Measurements from ENCODE around the gene SECISBP2L.

SECISBP2L gene

GRCh38 chr15:48967336-48967735 is 78.9 kb downstream of the SECISBP2L start:
- no peak for DNase-seq (ENCODE audit: low read depth in 2 of 2, low spot score in 1 of 2)

GRCh38 chr15:48966595-48967301 is 79.5 kb downstream of the SECISBP2L start:
- peak in 1 of 2 donors; percentile 18 for DNase-seq (ENCODE audit: low read depth in 2 of 2, low spot score in 1 of 2)

GRCh38 chr15:48965972-48966371 is 80.3 kb downstream of the SECISBP2L start:
- DNase-seq (ENCODE audit: low read depth in 2 of 2, low spot score in 1 of 2): no peak

- DNase-seq (ENCODE audit: low read depth in 2 of 2, low spot score in 1 of 2): no peak
Measured at GRCh38 chr15:48964898-48965297, 81.3 kb downstream of the SECISBP2L start.

GRCh38 chr15:48963524-48964113 is 82.6 kb downstream of the SECISBP2L start, which contains the start of gene SHC4:
Gene SHC4 (minus strand): TSS chr15:48963919. CDS start chr15:48963015, 904 bp downstream.
- no peak for DNase-seq (ENCODE audit: low read depth in 2 of 2, low spot score in 1 of 2)

GRCh38 chr15:48962662-48963523 is 83.4 kb downstream of the SECISBP2L start:
- DNase-seq (ENCODE audit: low read depth in 2 of 2, low spot score in 1 of 2): no peak

- no peak for DNase-seq (ENCODE audit: low read depth in 2 of 2, low spot score in 1 of 2)
Measured at GRCh38 chr15:48955967-48956366, 90.3 kb downstream of the SECISBP2L start.

GRCh38 chr15:48955370-48955769 is 90.9 kb downstream of the SECISBP2L start:
- no peak for DNase-seq (ENCODE audit: low read depth in 2 of 2, low spot score in 1 of 2)

GRCh38 chr15:48954538-48954937 is 91.7 kb downstream of the SECISBP2L start:
- no peak for DNase-seq (ENCODE audit: low read depth in 2 of 2, low spot score in 1 of 2)

- DNase-seq (ENCODE audit: low read depth in 2 of 2, low spot score in 1 of 2): no peak
Measured at GRCh38 chr15:48946840-48947187, 99.4 kb downstream of the SECISBP2L start.

GRCh38 chr15:48946074-48946839 is 100.0 kb downstream of the SECISBP2L start:
- DNase-seq (ENCODE audit: low read depth in 2 of 2, low spot score in 1 of 2): no peak

- no peak for DNase-seq (ENCODE audit: low read depth in 2 of 2, low spot score in 1 of 2)
Measured at GRCh38 chr15:48945386-48945785, 100.9 kb downstream of the SECISBP2L start.

- DNase-seq (ENCODE audit: low read depth in 2 of 2, low spot score in 1 of 2): no peak
Measured at GRCh38 chr15:48941904-48942303, 104.3 kb downstream of the SECISBP2L start.

GRCh38 chr15:48940508-48940907 is 105.7 kb downstream of the SECISBP2L start:
- DNase-seq (ENCODE audit: low read depth in 2 of 2, low spot score in 1 of 2): no peak

- DNase-seq (ENCODE audit: low read depth in 2 of 2, low spot score in 1 of 2): no peak
Measured at GRCh38 chr15:48939648-48940047, 106.6 kb downstream of the SECISBP2L start.
